ENCODE measurements around the gene USH2A. TPM values are rescaled to one million over a fixed set of nuclear protein-coding genes. Genes with fewer than 3 reads are reported as not detected.

USH2A gene
- total RNA-seq, 4 donors from 2014 or later = under 0.01 to 2.0 (median 0.22) TPM; not detected in 1

DNA sequence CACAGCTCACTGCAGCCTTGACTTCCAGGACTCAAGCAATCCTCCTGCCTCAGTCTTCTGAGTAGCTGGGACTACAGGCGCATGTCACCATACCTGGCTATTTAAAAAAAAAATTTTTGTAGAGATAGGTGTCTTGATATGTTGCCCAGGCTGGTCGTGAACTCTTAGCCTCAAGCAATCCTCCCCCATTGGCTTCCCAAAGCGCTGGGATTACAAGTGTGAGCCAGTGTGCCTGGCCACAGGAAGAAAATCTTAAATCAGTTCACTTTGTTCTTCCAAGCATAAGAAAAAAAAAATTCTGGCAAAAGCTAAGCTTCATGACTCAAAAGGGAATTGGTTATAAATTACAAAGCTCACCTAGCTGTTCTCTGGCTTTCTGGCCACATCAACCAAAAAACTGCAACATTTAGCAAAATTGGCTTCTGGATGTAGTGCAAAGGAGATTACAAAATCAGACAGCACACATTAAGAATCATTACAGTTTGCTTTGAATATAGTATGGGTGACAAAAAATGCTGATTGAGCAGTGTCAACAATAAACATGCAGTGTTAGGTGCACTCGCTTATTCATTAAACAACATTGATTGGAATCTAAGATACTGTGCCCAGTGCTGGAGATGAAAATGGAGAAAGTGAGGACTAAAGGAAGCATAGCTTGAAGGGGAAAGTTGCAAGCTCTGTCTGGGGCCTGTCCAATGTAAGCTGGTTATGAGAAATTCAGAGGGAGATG lies 779.5 kb downstream of the USH2A start:
- Histone ChIP-seq H3K27ac (no peak overlapping the region), H3K4me1 (no peaks in the 10 kb centered on the region), H3K9me3 (no peaks in the 10 kb centered on the region), H3K4me3 (replicated peaks in 1 of 3) (no peak overlapping the region), H3K36me3 (no peaks in the 10 kb centered on the region), H3K27me3 (no peaks in the 10 kb centered on the region)
- 91 to 93% methylated on average over 4 of the region's 4 CpGs for WGBS, 2 donors
- no peak for DNase-seq
- TF ChIP-seq POLR2A (IDR thresholded peaks at IDR 0.05) = no peak
- TF ChIP-seq, protein P1, sequence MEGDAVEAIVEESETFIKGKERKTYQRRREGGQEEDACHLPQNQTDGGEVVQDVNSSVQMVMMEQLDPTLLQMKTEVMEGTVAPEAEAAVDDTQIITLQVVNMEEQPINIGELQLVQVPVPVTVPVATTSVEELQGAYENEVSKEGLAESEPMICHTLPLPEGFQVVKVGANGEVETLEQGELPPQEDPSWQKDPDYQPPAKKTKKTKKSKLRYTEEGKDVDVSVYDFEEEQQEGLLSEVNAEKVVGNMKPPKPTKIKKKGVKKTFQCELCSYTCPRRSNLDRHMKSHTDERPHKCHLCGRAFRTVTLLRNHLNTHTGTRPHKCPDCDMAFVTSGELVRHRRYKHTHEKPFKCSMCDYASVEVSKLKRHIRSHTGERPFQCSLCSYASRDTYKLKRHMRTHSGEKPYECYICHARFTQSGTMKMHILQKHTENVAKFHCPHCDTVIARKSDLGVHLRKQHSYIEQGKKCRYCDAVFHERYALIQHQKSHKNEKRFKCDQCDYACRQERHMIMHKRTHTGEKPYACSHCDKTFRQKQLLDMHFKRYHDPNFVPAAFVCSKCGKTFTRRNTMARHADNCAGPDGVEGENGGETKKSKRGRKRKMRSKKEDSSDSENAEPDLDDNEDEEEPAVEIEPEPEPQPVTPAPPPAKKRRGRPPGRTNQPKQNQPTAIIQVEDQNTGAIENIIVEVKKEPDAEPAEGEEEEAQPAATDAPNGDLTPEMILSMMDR (IDR thresholded peaks at IDR 0.05) = no peak
- intact Hi-C loops (cut with DNase I) = no loop called here

DNA sequence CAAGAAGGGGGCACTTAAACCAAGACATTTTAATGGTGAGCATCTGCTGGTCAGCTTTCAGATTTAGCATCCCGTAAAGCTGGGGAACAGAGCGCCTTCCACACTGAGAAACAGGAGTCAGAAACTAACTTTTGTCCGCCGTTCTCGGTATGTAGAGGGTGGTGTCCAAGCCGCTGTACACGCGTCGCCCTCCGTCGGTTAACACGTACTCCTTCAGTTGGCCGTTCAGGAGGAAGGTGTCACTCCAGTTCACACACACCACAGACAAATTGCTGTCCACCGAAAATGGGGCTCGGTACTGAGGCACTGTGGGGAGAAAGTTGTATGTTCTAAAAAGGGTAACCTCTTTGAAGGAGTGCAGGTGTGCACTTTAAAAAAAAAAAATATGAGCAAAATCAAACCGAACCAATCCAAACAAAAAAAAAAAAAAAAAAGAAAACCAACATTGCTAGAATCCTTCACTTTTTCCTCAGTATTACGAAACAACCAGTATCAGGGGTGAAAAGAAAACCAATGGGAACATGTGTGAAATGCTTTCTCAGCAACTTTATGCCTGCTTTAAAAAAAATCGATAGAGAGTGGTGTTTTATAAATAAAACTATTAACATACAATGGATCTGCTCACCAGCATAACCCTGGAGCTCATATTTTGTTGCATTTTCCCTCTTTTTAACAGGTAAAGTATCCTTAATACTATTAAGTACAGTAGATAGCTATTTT lies 782.7 kb downstream of the USH2A start:
- no peak for DNase-seq
- 93 to 95% methylated on average over 18 of the region's 18 CpGs for WGBS, 2 donors
- no peaks in the 10 kb centered on the region for H3K36me3 ChIP-seq

DNA sequence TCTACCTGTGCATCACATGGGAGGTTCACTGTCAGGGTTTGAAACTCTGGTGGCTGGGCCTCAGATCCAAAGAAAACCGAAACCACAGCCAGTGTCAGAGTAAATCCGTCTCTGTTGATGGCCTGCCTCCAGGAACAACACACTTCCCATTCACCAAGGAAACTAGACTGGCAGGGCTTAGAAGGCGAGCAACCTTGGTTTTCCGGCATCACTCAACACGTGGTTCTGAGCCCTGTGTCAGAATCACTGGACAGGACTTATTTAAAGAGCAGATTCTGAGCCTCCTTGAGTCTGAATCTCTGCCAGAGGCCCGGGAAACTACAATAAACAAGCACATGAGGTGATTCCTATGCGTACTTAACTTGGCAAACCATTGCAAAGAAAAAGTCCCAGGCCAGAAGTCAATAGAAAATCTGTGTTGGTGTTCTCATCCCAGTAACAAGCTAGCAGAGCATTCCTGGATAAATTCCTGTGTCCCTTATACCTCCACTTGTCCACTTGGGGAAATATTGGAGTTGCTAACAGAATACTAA lies 786.1 kb downstream of the USH2A start:
- intact Hi-C loops (cut with DNase I) = no loop called here
- WGBS, 2 donors = 27 to 29% methylated on average over 7 of the region's 7 CpGs
- Histone ChIP-seq H3K4me3 (replicated peaks in 1 of 3) (no peak overlapping the region), H3K27me3 (no peaks in the 10 kb centered on the region), H3K4me1 (peaks cover 0 to 8% of the 10 kb centered on the region in 2 donors), H3K9me3 (no peaks in the 10 kb centered on the region), H3K36me3 (no peaks in the 10 kb centered on the region), H3K27ac (no peak overlapping the region)
- no peak for TF ChIP-seq POLR2A (IDR thresholded peaks at IDR 0.05)
- DNase-seq = peak; percentile 29 to 66

More for the DNA sequence above, 782.7 kb downstream of the USH2A start:
- intact Hi-C loops (cut with DNase I) = no loop called here
- Histone ChIP-seq H3K4me1 (peaks cover 0 to 8% of the 10 kb centered on the region in 2 donors), H3K9me3 (no peaks in the 10 kb centered on the region), H3K27ac (no peak overlapping the region), H3K4me3 (replicated peaks in 1 of 3) (no peak overlapping the region), H3K27me3 (no peaks in the 10 kb centered on the region)
- TF ChIP-seq POLR2A (IDR thresholded peaks at IDR 0.05) = no peak
- TF ChIP-seq, protein P1 (IDR thresholded peaks at IDR 0.05) = no peak

DNA sequence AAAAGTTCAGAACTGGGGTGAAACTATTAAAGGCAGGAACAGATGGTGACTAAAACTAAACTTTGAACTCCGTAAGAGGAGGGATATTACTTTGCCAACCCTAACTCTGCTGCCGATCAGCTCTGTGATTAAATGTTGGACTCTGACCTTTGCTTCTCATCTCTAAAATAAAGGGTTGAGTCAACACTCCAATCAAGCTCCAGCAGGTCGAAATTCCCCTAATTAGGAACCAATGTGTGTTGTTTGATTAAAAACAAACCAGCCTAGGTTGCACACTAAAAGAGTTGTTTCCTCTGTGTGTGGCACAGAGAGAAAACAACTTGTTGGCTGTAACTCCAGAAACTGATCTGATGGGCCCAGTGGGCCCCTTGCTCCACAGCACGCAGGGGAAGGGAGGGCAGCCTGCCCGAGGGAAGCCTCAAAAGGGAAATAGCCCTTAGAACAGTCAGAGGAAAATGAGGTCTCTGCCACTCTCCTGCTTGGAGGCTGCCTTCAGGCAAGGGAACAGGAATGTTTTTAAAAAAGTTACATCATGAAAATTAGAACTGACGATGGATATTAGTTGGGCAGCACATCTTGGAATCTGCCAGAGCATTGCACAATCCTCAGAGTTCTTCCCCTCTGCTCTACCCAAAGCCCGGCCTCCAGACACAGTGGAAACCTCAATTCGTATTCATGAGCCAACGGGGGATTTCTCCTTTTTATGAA lies 786.8 kb downstream of the USH2A start:
- TF ChIP-seq POLR2A (IDR thresholded peaks at IDR 0.05) = no peak
- TF ChIP-seq, protein P1 (IDR thresholded peaks at IDR 0.05) = no peak
- no peaks in the 10 kb centered on the region for H3K27me3 ChIP-seq
- WGBS, 2 donors = 74% methylated on average over 9 of the region's 9 CpGs
- no peak overlapping the region for H3K4me3 ChIP-seq (replicated peaks in 1 of 3)
- H3K4me1 ChIP-seq = peaks cover 0 to 8% of the 10 kb centered on the region in 2 donors
- H3K36me3 ChIP-seq = no peaks in the 10 kb centered on the region
- no peak for DNase-seq
- no peak overlapping the region for H3K27ac ChIP-seq
- H3K9me3 ChIP-seq = no peaks in the 10 kb centered on the region
- intact Hi-C loops (cut with DNase I) = no loop called here

DNA sequence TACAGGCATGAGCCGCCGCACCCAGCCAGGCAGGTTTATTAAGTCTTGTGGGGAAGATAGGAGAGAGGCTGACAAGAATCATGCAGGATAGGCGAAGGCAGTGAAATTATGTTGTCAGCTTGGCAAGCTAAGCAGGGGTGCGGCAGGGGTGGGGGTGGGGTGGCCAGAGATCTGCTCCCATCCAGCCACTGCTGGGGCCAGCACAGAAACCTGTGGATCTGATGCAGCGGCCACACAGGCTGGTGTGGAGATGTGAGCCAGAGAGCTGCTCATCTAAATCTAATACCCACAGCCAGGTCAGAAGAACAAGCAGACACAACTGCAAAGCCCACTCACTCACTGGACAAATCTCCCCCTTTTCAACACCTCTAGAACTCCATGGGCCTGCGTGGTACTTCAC lies 787.4 kb downstream of the USH2A start:
- Histone ChIP-seq H3K9me3 (no peaks in the 10 kb centered on the region), H3K27ac (no peak overlapping the region), H3K4me1 (peaks cover 0 to 8% of the 10 kb centered on the region in 2 donors), H3K4me3 (replicated peaks in 1 of 3) (no peak overlapping the region), H3K27me3 (no peaks in the 10 kb centered on the region), H3K36me3 (no peaks in the 10 kb centered on the region)
- intact Hi-C loops (cut with DNase I) = no loop called here
- TF ChIP-seq, protein P1 (IDR thresholded peaks at IDR 0.05) = no peak
- no peak for TF ChIP-seq POLR2A (IDR thresholded peaks at IDR 0.05)
- WGBS, 2 donors = 88 to 96% methylated on average over 6 of the region's 6 CpGs
- no peak for DNase-seq
